Uterus (tissue), 2 donors: ENCODE results near the gene ATAD1.

Source experiments
- CTCF ChIP-seq, 4 experiments: fragments of 200-600 bp in 2 of 4; fragments of 450-650 bp in 2 of 4; sonication (generic) in 2 of 4; IDR thresholded peaks; one replicate each; pipeline ENCODE4 v1.5.1; 2016 to 2019; ENCODE audit warnings: antibody characterized with exemption in 4 of 4, mild to moderate bottlenecking in 2 of 4, moderate library complexity in 1 of 4
- POLR2A ChIP-seq, 2 donors: fragments of 450-650 bp; IDR thresholded peaks; one replicate each; pipeline ENCODE4 v1.6.1; 2016; ENCODE audit warnings: antibody characterized with exemption in 2 of 2, mild to moderate bottlenecking in 1 of 2, moderate library complexity in 1 of 2

GRCh38 chr10:87740254-87740655, 77.8 kb downstream of the ATAD1 start:
- TF ChIP-seq POLR2A (IDR thresholded peaks at IDR 0.05), result no peak
- no peak for TF ChIP-seq CTCF (IDR thresholded peaks at IDR 0.05)
